NCI-H146 (cell line): ENCODE results near the gene ATP6V1F.
"Not testable (repeated sequence)": the region's sequence is repeated elsewhere in the genome, so short reads cannot be mapped to it uniquely, and the experiment has no call there.

ENCODE experiments used
- DNase-seq: peaks from one replicate; lab custom pipeline; 2025; lab: John Stamatoyannopoulos, UW

Gene ATP6V1F

DNA sequence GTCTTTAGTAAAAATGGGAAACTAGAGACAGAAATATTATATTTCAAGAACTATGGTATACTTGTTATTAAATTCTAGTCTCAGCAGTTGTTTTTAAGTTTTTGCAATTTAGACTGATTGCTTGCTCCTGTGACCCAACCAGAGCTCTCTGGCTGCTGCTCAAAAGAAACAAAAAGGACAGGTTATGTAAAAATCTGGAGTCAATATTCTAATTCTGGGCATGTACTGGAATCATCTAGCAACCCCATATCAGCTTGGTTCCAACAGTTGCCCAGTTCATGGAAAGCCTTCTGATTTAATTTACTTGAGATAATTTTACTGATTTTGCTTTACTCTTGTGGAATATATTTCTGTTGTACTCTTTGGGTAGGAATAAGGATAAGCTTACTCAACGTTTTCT, 37.6 kb downstream of the ATP6V1F start:
- no peak for DNase-seq

DNA sequence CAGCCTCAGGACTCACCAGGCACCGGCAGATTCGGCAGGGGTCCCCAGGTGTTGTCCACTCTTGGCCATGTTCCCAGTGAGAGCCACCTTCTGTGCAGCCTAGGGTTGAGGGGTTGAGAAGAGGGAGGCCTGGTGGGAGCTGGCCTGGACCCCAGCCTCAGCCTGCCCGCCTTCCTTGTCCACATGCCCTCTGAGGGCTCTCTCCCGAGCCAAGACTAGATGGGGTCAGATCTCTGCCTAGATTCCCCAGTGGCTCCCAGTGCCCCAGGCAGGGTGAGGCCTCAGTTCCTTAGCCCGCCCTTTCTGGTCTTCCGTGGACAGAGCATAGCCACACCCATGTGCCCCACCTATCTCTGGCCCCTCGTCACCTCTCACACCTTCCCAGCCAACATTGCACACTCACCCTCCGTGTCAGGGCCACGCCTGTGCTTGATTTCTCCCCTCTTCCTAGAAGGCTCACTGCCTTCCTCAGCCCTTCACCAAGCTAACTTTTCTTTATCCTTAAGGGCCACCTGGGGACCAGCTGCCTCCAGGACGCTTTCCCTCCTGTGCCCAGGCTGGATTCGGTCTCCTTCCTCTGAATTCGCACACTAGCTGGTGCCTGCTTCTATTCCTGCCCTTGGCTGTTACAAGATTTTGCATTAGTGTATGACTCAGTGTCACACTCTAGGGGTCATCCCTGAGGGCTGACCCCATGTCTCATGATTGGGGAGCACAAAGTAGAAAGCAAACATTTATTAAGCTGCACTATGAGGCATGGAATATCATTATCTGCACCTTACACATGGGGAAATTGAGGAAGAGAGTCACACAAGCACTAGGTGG, 40.3 kb downstream of the ATP6V1F start:
- DNase-seq, result no peak

DNA sequence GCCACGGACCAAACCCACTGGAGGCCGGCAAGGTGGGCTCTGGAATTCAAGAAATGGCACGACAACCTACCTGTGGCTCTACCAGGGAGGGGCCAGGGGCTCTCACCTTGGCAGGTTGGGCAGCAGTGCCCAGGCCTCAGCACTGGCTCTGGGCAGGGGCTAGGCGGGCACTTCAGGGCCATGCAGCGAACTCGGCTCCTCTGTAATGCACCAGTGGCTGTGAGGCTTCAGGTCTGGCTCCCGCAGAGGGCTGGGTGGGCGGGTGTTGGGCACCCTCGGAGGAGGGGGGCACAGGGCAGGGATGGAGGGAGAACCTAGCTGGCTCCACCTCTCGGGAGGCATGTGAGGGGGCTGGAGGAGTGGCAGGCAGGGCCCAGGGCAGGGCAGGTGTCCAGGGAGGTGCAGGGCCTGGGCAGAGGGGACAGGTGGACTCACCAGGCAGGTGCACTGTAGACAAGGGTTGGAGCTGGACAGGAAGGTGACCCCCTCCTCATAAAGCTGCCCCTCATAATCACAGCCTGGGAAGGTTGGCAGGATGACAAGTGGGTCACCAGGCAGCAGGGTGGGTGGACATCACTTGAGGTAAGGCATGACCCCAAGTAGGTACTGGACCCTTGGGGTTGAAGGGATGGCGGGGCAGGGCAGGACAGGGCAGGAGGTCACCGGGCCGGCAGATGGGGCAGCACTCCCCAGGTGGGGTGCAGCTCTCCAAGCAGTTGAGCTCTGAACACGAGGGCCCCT, 41.1 kb downstream of the ATP6V1F start:
- no peak for DNase-seq

GRCh38 chr7:128904381-128905197, 41.9 kb downstream of the ATP6V1F start:
- DNase-seq, result peak; percentile 57

DNA sequence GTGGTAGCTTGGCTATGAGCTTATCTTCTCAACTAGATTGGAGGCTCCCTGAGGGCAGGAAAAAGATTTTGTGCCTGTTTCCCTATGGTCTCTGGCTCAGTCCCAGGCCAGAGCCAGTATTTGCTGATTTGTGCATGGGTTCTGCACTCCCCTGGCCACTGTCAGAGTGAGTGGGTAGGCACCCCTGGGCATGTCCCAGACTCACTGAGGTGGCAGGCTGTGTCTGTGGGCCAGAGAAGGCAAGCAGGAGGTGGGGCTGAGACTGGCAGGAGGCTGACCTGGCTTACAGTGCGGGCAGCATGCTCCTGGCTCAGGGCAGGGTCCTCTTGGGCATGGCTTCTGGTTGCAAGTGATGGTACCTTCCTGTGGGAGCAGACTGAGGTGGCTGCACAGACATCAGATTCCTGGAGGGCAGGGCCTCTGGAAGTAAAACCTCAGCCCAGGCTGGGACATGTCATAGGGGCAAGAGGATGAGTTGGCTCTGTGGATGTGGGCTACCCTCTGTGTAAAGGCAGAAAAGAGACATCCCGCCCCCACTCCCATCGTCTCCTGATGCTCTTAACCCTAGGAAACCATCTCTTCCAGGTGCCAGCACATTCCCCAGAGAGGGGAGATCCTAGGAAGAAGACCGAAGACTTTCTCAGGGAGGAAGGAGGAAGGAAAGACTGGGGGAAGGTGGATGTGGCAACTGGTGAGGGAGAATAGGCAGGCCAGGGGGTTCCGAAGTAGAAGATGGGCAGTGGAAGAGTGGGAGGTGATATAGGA, 43.5 kb downstream of the ATP6V1F start:
- DNase-seq, result no peak

DNA sequence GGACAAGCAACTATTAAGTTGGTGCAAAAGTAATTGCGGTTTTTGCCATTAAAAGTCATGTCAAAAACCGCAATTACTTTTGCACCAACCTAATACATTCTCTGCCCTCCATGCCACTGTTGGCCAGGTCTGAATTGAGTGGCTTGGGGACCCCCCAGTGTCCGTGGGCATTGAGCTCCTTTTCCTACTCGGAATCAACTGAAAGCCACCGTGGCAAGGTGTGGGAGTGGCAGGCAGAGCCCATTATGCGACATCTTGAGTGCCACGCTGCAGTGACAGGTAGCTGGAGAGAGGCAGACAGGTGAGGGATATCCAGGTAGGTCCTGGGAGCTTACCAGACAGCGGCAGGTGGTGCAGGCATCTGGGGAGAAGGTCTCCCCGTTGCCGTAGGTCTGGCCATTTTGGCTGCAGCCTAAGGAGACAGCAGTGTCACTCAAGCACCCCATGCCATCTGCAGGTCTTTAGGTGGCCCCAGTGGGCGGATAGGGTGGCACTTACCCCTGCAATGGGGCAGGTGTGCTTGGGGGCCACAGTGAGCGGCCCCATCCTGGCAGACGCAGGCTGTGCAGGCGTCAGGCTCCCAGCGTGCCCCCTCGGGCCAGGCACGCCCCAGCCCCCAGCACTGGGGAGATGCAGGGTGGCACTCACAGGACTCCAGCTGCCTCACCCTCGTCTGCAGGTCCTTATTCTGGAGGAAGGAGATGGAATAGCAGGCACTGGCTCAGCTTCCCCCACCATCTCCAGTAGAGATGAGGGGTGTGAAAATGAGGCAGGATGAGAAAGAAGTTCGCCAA, 44.3 kb downstream of the ATP6V1F start:
- no peak for DNase-seq

- no peak for DNase-seq
Observed at GRCh38 chr7:128908750-128909624, 46.3 kb downstream of the ATP6V1F start.

DNA sequence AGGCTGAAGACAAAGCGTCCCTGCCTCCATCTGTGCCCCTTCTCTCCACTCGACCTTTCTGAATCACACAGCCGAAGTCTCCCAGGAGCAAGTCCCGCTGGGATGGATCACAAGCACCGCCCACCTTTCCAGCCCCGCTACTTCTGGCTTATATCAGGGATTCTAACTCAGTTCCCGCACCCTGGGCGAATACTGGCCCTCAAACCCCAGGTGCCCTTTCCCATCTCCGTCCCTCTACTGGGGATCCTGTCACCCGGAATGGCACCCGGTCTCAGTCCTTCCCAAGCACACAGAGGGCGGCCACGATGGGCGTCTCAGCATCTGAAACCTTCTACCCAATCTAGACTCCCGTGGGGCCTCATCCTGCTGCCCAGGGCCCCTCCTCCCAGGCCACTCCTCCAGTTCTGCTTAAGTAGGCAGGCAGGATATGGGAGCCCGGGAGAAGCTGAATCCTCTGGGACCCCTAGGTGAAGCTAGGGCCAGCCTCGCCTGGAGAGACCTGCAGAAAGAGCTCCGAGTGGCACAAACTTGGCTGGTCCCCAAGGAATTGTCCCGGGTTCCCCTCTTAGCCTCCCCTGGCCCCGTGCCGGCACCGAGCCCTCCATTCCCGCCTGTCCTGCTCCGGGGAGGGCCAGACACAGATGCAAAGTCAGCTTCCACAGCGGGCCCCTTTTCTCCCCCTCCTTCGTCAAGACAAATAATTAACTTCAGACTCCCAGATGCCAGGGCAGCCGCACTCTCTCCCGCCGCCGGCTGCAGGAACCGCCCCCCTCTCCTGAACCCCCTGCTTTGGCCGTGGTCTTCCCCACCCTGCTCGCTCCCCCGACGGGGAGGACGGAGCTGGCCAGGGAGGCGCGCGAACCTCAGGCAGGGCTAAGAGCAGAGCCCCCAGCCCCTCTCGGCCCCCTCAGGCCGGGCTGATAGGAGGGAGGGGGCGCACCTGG, 47.2 kb downstream of the ATP6V1F start:
- peak; percentile 61 for DNase-seq

DNA sequence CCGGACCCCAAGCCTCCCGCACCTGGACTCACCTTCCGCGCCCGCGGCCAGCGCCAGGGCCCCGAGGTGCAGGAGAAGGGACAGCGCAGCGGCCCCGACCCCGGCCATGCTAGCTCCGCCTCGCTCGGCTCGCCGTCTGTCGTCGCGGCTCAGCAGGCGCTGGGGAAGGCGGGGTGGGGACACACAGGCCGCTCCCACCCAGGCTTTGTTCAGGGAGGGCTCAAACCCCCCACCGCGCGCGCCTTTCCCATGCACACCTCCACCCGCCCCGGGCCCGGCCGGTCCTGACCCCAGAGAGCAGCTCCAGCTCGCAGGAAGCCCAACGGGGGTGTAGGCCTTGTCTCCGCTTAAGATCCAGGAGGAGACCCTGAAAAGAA, 47.9 kb downstream of the ATP6V1F start, which contains the start of gene KCP:
KCP (minus strand) TSS at position 141 of the 377 bp plus-strand sequence; CDS start at position 108, 33 bp downstream.
- DNase-seq, result peak; percentile 42

DNA sequence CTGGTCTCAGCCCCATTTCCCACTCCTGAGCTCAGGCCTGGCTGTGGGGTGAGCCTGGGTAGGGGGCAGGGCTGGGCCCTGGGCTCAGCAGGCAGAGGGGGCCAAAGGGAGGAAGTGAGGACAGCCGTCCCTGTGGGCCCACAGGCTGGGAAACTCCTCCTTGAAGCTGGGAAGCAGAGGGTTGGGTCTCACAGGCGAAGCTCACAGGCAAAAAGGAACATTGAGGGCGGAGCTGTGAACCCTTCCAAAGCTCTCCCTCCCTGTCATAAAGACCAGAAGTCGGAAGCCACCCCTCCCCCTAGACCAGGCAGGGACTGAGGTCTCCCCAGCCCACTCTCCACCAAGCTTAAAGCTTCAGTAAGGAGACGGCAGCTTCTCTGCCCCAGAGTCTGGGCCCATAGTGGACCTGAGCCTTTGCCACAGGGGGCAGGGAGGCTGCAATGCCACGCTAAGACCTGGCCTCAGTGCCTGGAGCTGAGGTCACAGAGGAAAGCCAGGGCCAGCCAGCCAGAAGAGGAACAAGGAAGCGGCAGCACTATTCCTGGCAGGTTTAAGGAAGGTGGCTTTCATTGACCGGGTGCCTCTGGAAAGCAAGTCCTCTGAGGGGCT, 48.9 kb downstream of the ATP6V1F start:
- DNase-seq, result no peak

- DNase-seq, result no peak
Observed at GRCh38 chr7:128912281-128912680, 49.6 kb downstream of the ATP6V1F start.

GRCh38 chr7:128912709-128913495, 50.2 kb downstream of the ATP6V1F start:
- DNase-seq, result not testable (repeated sequence)

DNA sequence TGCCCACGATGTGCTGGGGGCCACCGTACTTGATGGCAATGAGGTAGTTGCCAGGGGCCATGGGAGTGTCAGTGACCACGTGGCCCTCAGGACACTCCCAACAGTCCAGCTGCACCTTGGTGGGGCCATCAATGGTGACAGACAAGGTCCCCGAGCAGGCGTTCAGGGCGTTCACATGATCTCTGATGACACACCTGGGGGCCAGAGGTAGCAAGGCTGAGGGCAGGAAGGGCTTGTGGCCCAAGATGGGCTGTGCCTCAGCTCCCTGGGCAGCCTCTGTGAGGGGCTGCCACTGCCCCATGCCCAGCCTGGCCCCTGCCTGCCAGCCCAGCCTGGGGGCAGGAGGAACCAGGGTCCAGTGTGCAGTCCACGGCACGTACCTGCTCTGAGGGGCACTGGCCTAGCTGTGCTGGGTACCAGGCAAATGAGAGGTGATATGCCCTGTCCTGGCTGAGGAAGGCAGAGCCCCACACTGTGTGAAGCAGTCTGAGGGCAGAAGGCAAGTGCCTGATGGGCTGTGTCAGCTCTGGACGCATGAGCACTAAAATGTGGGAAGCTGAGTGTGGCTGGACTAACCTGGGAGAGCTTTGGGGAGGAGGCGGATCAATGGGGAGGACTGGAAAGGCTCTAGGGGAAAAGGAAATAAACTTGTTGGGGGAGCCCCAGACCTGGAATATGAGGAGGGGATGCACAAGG, 51.4 kb downstream of the ATP6V1F start:
- DNase-seq, result no peak

- DNase-seq, result no peak
Observed at GRCh38 chr7:128914566-128915151, 52.0 kb downstream of the ATP6V1F start.

GRCh38 chr7:128915271-128915819, 52.7 kb downstream of the ATP6V1F start:
- DNase-seq, result no peak
